Measurements from ENCODE around the gene BCL2L14.

The BCL2L14 gene, protein sequence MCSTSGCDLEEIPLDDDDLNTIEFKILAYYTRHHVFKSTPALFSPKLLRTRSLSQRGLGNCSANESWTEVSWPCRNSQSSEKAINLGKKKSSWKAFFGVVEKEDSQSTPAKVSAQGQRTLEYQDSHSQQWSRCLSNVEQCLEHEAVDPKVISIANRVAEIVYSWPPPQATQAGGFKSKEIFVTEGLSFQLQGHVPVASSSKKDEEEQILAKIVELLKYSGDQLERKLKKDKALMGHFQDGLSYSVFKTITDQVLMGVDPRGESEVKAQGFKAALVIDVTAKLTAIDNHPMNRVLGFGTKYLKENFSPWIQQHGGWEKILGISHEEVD

DNA sequence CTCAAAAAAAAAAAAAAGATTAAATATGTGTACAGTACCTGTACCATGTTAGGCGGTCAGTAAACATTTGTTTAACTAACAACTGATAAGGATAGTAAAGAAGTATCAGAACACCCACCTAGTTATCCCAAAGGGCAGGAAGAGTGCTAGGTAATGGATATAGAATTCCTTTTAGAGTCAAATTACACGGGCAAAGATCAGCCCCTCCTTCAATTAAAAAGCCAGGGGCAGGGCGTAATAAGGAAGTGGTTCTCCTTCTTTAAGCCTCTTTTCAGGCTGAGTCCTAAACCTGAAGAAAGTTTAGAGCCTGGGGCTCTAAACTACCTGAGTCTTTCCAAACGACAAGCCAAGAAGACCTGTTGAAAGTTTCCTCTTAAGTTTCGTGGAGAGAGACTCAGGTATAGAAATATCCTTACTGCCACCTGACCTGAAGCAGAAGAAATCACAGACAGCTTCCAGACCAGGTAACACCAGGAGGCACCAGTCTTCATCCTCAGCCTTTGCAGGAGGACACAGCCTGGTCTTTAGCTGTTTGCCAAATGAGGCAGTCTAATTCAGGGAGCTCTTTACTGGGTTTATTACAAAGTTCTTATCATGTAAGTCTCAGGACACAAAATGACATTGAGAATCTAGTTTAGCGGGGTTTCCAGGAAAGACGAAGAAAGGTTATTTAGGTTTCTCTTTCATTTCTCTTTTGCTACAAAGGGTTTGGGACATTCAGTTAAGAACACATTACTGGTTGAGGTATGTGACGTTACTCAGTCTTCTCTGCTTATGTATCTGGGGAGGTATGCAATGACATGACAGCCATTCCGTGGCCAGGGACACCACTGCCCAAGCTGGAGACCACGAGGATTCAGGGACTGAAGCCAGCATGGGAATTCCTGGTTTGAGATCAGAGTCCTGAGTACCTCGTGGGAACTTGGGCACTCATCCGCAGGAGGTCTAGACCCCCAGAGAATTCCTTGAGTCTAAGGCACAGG lies at the start of gene BCL2L14:
Gene BCL2L14, plus strand, starts transcription at position 266 of the 983 bp plus-strand sequence. CDS start 8,367 bp downstream, outside the sequence.
- DNase-seq, result peak; percentile 11 to 14

GRCh38 chr12:12022306-12022936 lies 48.3 kb upstream of the BCL2L14 start:
- no peak for DNase-seq

GRCh38 chr12:12023456-12023855 lies 47.3 kb upstream of the BCL2L14 start:
- no peak for DNase-seq

DNA sequence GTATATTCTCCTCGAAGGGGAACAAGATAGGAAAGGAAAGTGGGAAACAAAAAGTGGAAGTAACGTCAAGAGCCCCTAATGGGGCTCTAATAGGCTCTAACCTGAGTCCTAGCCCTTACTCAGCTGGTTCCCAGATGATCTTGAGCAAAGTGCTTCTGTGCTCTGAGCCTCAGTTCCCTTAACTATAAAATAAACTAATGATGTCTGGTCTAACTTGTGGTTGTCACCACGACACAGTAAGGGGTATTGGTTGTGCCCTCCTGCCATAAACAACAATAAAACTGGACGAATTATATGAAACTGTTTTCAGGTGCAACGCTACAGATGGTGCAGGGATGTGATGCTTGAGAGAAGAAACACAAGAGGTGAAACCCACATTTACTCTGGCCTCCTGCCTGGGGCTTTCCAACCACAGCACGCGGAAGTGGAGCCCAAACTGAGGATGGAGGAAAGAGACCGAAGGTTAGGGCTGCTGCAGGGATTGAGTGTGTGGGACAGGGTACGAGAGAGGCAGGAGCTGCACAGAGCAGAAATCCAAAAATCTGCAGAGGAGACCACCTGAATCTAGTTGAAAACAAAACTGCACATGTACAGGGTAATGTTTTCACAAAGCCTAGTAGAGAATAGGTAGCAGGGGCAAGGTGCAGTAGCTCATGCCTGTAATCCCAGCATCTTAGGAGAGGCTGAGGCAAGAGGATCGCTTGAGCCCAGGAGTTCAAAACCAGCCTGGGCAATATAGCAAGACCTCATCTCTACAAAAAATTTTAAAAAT lies 45.6 kb upstream of the BCL2L14 start:
- DNase-seq, result peak; percentile 55 to 71

DNA sequence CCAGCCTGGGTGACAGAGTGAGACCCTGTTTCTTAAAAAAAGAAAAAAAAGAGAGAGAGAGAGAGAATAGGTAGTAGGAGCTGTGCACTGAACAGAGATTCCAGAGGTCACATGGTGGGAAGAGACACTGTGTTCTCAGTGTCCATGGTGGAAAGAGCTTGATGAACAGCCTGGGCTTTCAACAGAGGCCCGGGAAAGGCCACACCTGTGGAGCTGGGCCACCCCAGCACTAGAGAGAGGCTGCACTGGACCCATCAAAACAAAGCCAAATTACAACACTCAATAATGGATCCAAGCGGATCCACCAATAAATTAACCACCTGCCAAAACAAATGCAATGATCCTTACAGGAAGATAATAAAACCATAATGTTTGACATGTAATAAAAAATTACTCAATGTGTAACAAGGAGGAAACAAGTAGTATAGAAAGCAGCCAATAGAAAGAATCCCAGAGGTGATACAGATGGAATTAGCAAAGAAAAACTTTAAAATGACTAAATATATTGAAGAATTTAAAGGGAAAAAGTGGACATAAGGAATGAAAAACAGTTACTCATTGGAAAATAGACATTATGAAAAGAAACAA lies 44.8 kb upstream of the BCL2L14 start:
- no peak for DNase-seq

GRCh38 chr12:12028668-12029402 lies 41.9 kb upstream of the BCL2L14 start:
- DNase-seq, result no peak

DNA sequence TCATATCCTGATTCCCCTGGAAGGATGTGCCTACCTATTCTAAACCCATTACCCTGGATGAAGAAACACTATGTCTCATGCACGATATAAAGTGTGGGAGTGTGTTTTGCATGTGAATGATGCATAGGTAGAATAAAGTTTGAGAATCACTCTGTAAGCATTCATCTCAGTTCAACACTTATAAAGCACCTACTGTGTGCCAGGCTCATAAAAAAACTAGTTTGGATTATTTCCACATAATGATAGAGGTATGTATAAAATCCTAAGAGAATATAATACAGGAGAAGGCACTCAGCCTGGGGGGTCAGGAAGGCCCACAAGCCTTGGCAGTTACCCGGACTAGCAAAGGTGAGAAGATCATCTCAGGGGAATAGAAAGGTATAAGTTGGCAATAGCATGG lies 41.1 kb upstream of the BCL2L14 start:
- DNase-seq, result no peak

GRCh38 chr12:12032260-12032791 lies 38.4 kb upstream of the BCL2L14 start:
- DNase-seq, result no peak

- peak; percentile 82 to 83 for DNase-seq
Measured at GRCh38 chr12:12032851-12033797, 37.6 kb upstream of the BCL2L14 start.

- no peak for DNase-seq
Measured at GRCh38 chr12:12033824-12034223, 36.9 kb upstream of the BCL2L14 start.

DNA sequence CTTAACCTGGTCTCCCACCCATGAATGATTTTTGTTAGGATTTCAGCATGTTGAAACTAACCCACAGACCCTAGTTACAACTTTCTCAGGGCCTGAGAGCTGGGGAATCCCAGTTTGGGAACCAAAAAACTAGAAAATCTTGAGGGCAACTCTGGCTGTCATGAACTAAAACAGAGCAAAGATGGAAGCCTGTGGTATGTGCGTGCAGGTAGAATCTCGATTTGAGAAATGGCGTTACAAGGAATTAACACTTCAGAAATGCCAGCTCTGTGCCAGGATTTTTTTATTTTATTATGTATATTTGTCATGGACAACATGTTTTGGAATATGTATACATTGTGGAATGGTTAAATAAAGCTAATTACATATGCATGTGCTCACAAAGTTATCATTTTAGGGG lies 36.4 kb upstream of the BCL2L14 start:
- DNase-seq, result no peak

GRCh38 chr12:12035229-12035628 lies 35.5 kb upstream of the BCL2L14 start:
- DNase-seq, result no peak

- no peak for DNase-seq
Measured at GRCh38 chr12:12036901-12037300, 33.8 kb upstream of the BCL2L14 start.

- DNase-seq, result no peak
Measured at GRCh38 chr12:12039897-12040296, 30.8 kb upstream of the BCL2L14 start.

- DNase-seq, result no peak
Measured at GRCh38 chr12:12046401-12046800, 24.3 kb upstream of the BCL2L14 start.

DNA sequence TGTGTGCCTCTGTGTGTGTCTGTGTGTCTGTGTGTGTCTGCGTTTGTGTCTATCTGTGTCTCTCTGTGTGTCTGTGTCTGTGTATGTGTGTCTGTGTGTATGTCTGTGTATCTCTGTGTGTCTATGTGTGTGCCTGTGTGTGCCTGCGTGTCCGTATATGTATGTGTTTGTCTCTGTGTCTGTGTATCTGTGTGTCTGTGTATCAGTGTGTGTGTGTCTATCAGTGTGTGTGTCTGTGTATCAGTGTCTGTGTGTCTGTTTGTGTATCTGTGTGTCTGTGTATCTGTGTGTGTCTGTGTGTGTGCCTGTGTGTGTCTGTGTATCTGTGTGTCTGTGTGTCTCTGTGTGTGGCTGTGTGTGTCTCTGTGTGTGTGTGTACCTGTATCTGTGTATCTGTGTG lies 23.1 kb upstream of the BCL2L14 start:
- DNase-seq, result no peak

DNA sequence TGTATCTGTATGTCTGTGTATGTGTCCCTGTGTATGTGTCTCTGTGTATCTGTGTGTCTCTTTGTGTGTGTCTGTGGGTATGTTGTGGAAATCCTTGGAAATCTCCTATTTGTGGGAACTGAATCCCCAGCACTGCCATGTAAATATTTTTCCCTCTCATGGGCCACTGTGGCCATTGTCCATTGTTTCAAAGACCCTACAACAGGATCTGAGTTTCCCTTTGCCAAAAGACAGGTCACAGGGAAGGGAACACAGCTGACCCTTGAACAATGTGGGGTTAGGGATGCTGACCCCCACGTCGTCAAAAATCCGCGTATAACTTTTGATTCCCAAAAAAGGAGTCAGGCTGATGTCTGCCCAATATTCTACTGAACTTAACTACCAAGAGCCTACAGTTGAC lies 22.5 kb upstream of the BCL2L14 start:
- DNase-seq, result no peak

DNA sequence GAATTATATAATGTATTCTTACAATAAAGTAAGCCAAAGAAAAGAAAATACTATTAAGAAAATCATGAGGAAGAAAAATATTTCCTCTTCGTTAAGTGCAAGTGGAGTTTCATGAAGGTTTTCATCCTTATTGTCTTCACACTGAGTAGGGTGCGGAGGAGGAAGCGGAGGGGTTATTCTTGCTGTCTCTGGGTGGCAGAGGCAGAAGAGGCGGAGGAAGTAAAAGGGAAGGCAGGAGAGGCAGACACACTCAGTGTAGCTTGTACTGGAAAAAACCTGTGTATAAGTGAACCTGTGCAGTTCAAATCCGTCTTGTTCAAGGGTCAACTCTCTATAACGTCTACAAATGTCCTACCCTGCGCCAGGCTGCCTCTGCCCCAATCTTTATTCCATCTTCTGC lies 22.0 kb upstream of the BCL2L14 start:
- no peak for DNase-seq

DNA sequence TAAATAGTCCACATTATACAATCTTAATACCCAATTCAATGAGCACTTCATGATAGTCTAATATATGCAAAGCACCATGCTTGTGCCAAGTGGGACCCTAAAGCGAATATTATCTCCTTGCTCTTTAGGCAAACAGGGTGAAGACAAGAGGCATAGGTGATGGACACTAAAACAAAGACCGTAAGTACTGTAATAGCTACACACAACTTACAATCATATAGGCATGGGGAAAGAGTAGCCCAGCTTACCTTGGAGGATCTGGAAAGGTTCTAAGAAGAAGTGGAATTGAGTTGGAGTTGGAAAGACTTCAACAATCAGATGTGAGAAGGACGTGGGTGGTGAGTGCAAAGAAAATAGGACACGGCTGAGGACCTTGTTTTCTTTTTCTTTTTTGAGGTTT lies 19.1 kb upstream of the BCL2L14 start:
- DNase-seq, result no peak

- DNase-seq, result no peak
Measured at GRCh38 chr12:12054993-12055392, 15.7 kb upstream of the BCL2L14 start.
